HG02610 (cell line): ENCODE results near the gene PIEZO1.
"Not testable (repeated sequence)": the region's sequence is repeated elsewhere in the genome, so short reads cannot be mapped to it uniquely, and the experiment has no call there.

Source experiments
- ATAC-seq: cut with Tn5 transposase; IDR thresholded peaks from one replicate; pipeline ENCODE4 v1.9.1; 2021; ENCODE audit warnings: mild to moderate bottlenecking, moderate library complexity; ENCODE audit not compliant: unreplicated experiment

The PIEZO1 gene

GRCh38 chr16:88805887-88806393 lies 20.9 kb upstream of the PIEZO1 start:
- no peak for ATAC-seq

GRCh38 chr16:88805340-88805715 lies 20.3 kb upstream of the PIEZO1 start:
- ATAC-seq, result no peak

GRCh38 chr16:88804552-88805339 lies 19.7 kb upstream of the PIEZO1 start:
- no peak for ATAC-seq

- ATAC-seq, result no peak
Observed at GRCh38 chr16:88804173-88804551, 19.1 kb upstream of the PIEZO1 start.

- peak; percentile 37 for ATAC-seq
Observed at GRCh38 chr16:88803264-88803987, 18.4 kb upstream of the PIEZO1 start, which contains the start of gene CDT1. CDT1 (plus strand) TSS chr16:88803789; CDS start chr16:88803832, 43 bp downstream.

- ATAC-seq, result no peak
Observed at GRCh38 chr16:88800277-88800592, 15.2 kb upstream of the PIEZO1 start.

- ATAC-seq, result no peak
Observed at GRCh38 chr16:88799569-88800276, 14.7 kb upstream of the PIEZO1 start.

GRCh38 chr16:88798772-88799455 lies 13.9 kb upstream of the PIEZO1 start:
- no peak for ATAC-seq

- no peak for ATAC-seq
Observed at GRCh38 chr16:88798073-88798472, 13.1 kb upstream of the PIEZO1 start.

- no peak for ATAC-seq
Observed at GRCh38 chr16:88796278-88796677, 11.3 kb upstream of the PIEZO1 start.

GRCh38 chr16:88793251-88793954 lies 8.4 kb upstream of the PIEZO1 start:
- ATAC-seq, result no peak

GRCh38 chr16:88792668-88793250 lies 7.7 kb upstream of the PIEZO1 start:
- ATAC-seq, result no peak

GRCh38 chr16:88792078-88792550 lies 7.1 kb upstream of the PIEZO1 start:
- no peak for ATAC-seq

- ATAC-seq, result no peak
Observed at GRCh38 chr16:88790312-88791211, 5.5 kb upstream of the PIEZO1 start.

- no peak for ATAC-seq
Observed at GRCh38 chr16:88789594-88789993, 4.6 kb upstream of the PIEZO1 start.

GRCh38 chr16:88788749-88789148 lies 3.7 kb upstream of the PIEZO1 start:
- not testable (repeated sequence) for ATAC-seq

GRCh38 chr16:88787579-88788314 lies 2.7 kb upstream of the PIEZO1 start:
- ATAC-seq, result no peak

GRCh38 chr16:88784856-88785105 lies 239 bp downstream of the PIEZO1 start:
- no peak for ATAC-seq
